Measurements from ENCODE around the gene TXNRD1.

- TF ChIP-seq, protein P1, sequence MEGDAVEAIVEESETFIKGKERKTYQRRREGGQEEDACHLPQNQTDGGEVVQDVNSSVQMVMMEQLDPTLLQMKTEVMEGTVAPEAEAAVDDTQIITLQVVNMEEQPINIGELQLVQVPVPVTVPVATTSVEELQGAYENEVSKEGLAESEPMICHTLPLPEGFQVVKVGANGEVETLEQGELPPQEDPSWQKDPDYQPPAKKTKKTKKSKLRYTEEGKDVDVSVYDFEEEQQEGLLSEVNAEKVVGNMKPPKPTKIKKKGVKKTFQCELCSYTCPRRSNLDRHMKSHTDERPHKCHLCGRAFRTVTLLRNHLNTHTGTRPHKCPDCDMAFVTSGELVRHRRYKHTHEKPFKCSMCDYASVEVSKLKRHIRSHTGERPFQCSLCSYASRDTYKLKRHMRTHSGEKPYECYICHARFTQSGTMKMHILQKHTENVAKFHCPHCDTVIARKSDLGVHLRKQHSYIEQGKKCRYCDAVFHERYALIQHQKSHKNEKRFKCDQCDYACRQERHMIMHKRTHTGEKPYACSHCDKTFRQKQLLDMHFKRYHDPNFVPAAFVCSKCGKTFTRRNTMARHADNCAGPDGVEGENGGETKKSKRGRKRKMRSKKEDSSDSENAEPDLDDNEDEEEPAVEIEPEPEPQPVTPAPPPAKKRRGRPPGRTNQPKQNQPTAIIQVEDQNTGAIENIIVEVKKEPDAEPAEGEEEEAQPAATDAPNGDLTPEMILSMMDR (IDR thresholded peaks at IDR 0.05), result no peak
- TF ChIP-seq EP300 (IDR thresholded peaks at IDR 0.05), result no peak
- no peak for TF ChIP-seq POLR2AphosphoS5 (IDR thresholded peaks at IDR 0.05)
- no peak for TF ChIP-seq POLR2A (IDR thresholded peaks at IDR 0.05; ENCODE audit: low read depth)
Measured at GRCh38 chr12:104359216-104359615, 143.6 kb downstream of the TXNRD1 start.

Measured in esophagus muscularis mucosa (tissue), 4 donors.